Epithelial cell of prostate (primary cell): ENCODE results near the gene MTPN.
A peak's percentile ranks its signal among the peaks of the same experiment; 100 is the strongest.

Experiments used
- DNase-seq: peaks from one replicate; pipeline ENCODE4 v3.0.0-alpha.2; 2011; ENCODE audit warnings: low read depth, low spot score
- H3K27ac ChIP-seq: fragments of 450-650 bp; 2 replicates; pipeline ENCODE4 v1.5.1; 2017; ENCODE audit warnings: mild to moderate bottlenecking

The MTPN gene

GRCh38 chr7:135991322-135991721 is 14.2 kb upstream of the MTPN start:
- no peak overlapping the region for H3K27ac ChIP-seq
- DNase-seq, result no peak

GRCh38 chr7:135990258-135990657 is 13.1 kb upstream of the MTPN start:
- no peak for DNase-seq
- H3K27ac ChIP-seq, result no peak overlapping the region

- no peak overlapping the region for H3K27ac ChIP-seq
- DNase-seq, result no peak
Measured at GRCh38 chr7:135981958-135982646, 4.9 kb upstream of the MTPN start.

GRCh38 chr7:135980665-135981180 is 3.6 kb upstream of the MTPN start:
- H3K27ac ChIP-seq, result peak overlapping the region; percentile 85
- DNase-seq, result peak; percentile 59

GRCh38 chr7:135980012-135980551 is 2.9 kb upstream of the MTPN start:
- DNase-seq, result no peak
- H3K27ac ChIP-seq, result peak overlapping the region; percentile 85

GRCh38 chr7:135979471-135980011 is 2.4 kb upstream of the MTPN start:
- DNase-seq, result no peak
- H3K27ac ChIP-seq, result peak overlapping the region; percentile 85

GRCh38 chr7:135978624-135979023 is 1.5 kb upstream of the MTPN start:
- DNase-seq, result no peak
- H3K27ac ChIP-seq, result no peak overlapping the region

- no peak for DNase-seq
- peak overlapping the region; percentile 80 for H3K27ac ChIP-seq
Measured at GRCh38 chr7:135977742-135978066, 545 bp upstream of the MTPN start.

GRCh38 chr7:135976312-135977006 is 700 bp downstream of the MTPN start:
- no peak for DNase-seq
- H3K27ac ChIP-seq, result peak overlapping the region; percentile 80

- DNase-seq, result no peak
- no peak overlapping the region for H3K27ac ChIP-seq
Measured at GRCh38 chr7:135975166-135975565, 2.0 kb downstream of the MTPN start.

- H3K27ac ChIP-seq, result no peak overlapping the region
- DNase-seq, result no peak
Measured at GRCh38 chr7:135974667-135975066, 2.5 kb downstream of the MTPN start.

- no peak overlapping the region for H3K27ac ChIP-seq
- no peak for DNase-seq
Measured at GRCh38 chr7:135971366-135971725, 5.8 kb downstream of the MTPN start.

GRCh38 chr7:135970682-135971365 is 6.3 kb downstream of the MTPN start:
- DNase-seq, result no peak
- H3K27ac ChIP-seq, result no peak overlapping the region

GRCh38 chr7:135970045-135970444 is 7.1 kb downstream of the MTPN start:
- no peak for DNase-seq
- H3K27ac ChIP-seq, result no peak overlapping the region

- no peak overlapping the region for H3K27ac ChIP-seq
- DNase-seq, result no peak
Measured at GRCh38 chr7:135966341-135967043, 10.7 kb downstream of the MTPN start.

GRCh38 chr7:135965602-135966001 is 11.6 kb downstream of the MTPN start:
- DNase-seq, result no peak
- H3K27ac ChIP-seq, result no peak overlapping the region

GRCh38 chr7:135964791-135965190 is 12.4 kb downstream of the MTPN start:
- H3K27ac ChIP-seq, result no peak overlapping the region

GRCh38 chr7:135964274-135964673 is 12.9 kb downstream of the MTPN start:
- H3K27ac ChIP-seq, result no peak overlapping the region
- no peak for DNase-seq

More at GRCh38 chr7:135964791-135965190, 12.4 kb downstream of the MTPN start:
- no peak for DNase-seq

- no peak overlapping the region for H3K27ac ChIP-seq
Measured at GRCh38 chr7:135962802-135963201, 14.4 kb downstream of the MTPN start.

More at GRCh38 chr7:135962802-135963201, 14.4 kb downstream of the MTPN start:
- DNase-seq, result no peak
